HepG2 (cell line): ENCODE data around the gene DDX17. TPM values are rescaled to one million over a fixed set of nuclear protein-coding genes. Genes with fewer than 3 reads are reported as not detected.

ENCODE experiments used
- ATAC-seq: fragments of 200-7000 bp; cut with Tn5 transposase; 3 replicates; pipeline ENCODE4 v1.9.1; 2020; ENCODE audit warnings: mild to moderate bottlenecking, moderate library complexity
- BruUV-seq: library from RNA; stranded (reverse); fragments of 400-500 nt; replicated peaks from 2 replicates; lab custom pipeline; 2021; lab: Mats Ljungman, UMichigan
- CTCF ChIA-PET: fragments of 300-600 bp; formaldehyde crosslinking; extraction: SDS; loops from one replicate; lab custom pipeline; 2021; ENCODE audit warnings: low total read pairs, inconsistent platforms, low intra/inter-chr PET ratio; lab: Yijun Ruan, JAX
- POLR2A ChIA-PET: fragments of 350-600 bp; sonication (Branson Sonifier 250); formaldehyde crosslinking; loops from one replicate; lab custom pipeline; 2020; ENCODE audit warnings: antibody characterized with exemption, inconsistent platforms; lab: Yijun Ruan, JAX
- DNase-seq: peaks from one replicate; pipeline ENCODE4 v3.0.0-alpha.2; 2015; ENCODE audit warnings: low spot score
- FAIRE-seq: peaks from 3 replicates; lab custom pipeline; 2011; peaks lifted over from hg19 to GRCh38; lab: Jason Lieb, UNC
- H2AFZ ChIP-seq: one replicate; pipeline ENCODE4 v1.6.1; 2011; ENCODE audit warnings: low read length, inconsistent platforms
- H3K27ac ChIP-seq: fragments of 300-600 bp; 3 replicates; pipeline ENCODE4 v1.8.0; 2011; ENCODE audit warnings: mixed run types, mild to moderate bottlenecking, mixed read lengths, low read length, inconsistent platforms; ENCODE audit not compliant: insufficient read depth; ENCODE audit errors: extremely low read length
- H3K27me3 ChIP-seq, 2 experiments: fragments of 200-600 bp in 1 of 2; 2 replicates in 1 of 2; 3 replicates in 1 of 2; pipeline versions ENCODE4 v1.6.0 to v1.8.0; 2011; ENCODE audit warnings: low read length in 2 of 2, mild to moderate bottlenecking in 2 of 2, moderate library complexity in 2 of 2, inconsistent platforms in 1 of 2; ENCODE audit not compliant: insufficient read depth in 2 of 2, control insufficient read depth in 1 of 2
- H3K36me3 ChIP-seq, 2 experiments: fragments of 200-600 bp in 1 of 2; replicated peaks in 1 of 2; 2 replicates in 1 of 2; 3 replicates in 1 of 2; pipeline versions ENCODE4 v1.5.1 to v1.8.0; 2011; ENCODE audit warnings: low read length in 2 of 2, inconsistent platforms in 1 of 2; ENCODE audit not compliant: insufficient read depth in 2 of 2, control insufficient read depth in 1 of 2
- H3K4me1 ChIP-seq: 2 replicates; pipeline ENCODE4 v1.5.1; 2012; ENCODE audit warnings: low read length, inconsistent platforms; ENCODE audit not compliant: insufficient read depth
- H3K4me2 ChIP-seq: 2 replicates; pipeline ENCODE4 v1.6.0; 2011; ENCODE audit warnings: low read depth, low read length, inconsistent platforms
- H3K4me3 ChIP-seq, 3 experiments: fragments of 200-600 bp in 1 of 3; sonication (generic), shearing (Covaris generic) in 1 of 3; replicated peaks in 1 of 3; 2 replicates each; pipeline ENCODE4 v1.5.1; 2011 to 2016; ENCODE audit warnings: low read length in 3 of 3, inconsistent platforms in 2 of 3, low read depth in 2 of 3, mild to moderate bottlenecking in 2 of 3, control low read depth in 1 of 3, mixed read lengths in 1 of 3; ENCODE audit not compliant: insufficient read depth in 1 of 3
- H3K79me2 ChIP-seq: one replicate; pipeline ENCODE4 v1.6.1; 2011; ENCODE audit warnings: low read length, inconsistent platforms; ENCODE audit not compliant: insufficient read depth
- H3K9ac ChIP-seq: 2 replicates; pipeline ENCODE4 v1.6.0; 2011; ENCODE audit warnings: mild to moderate bottlenecking, low read depth, low read length, inconsistent platforms; ENCODE audit not compliant: insufficient read depth
- H3K9me3 ChIP-seq: 2 replicates; pipeline ENCODE4 v1.5.1; 2012; ENCODE audit warnings: mild to moderate bottlenecking, low read length
- H4K20me1 ChIP-seq: 2 replicates; pipeline ENCODE4 v1.6.0; 2011; ENCODE audit warnings: inconsistent platforms, mild to moderate bottlenecking, low read length, moderate library complexity; ENCODE audit not compliant: insufficient read depth
- CBX5 ChIP-seq: sonication (generic); formaldehyde crosslinking; IDR thresholded peaks from 2 replicates; pipeline ENCODE4 v1.4.0; 2020; ENCODE audit warnings: missing genetic modification reagents, borderline replicate concordance
- MYC ChIP-seq: sonication (generic); formaldehyde crosslinking; IDR thresholded peaks from 2 replicates; pipeline ENCODE4 v1.9.0; 2021; ENCODE audit warnings: missing genetic modification reagents, borderline replicate concordance
- MYPOP ChIP-seq: sonication (generic); formaldehyde crosslinking; IDR thresholded peaks from 2 replicates; pipeline ENCODE4 v1.8.1; 2023; ENCODE audit warnings: mild to moderate bottlenecking, moderate library complexity, missing genetic modification reagents
- NR2F6 ChIP-seq, 2 experiments: IDR thresholded peaks; 2 replicates each; pipeline ENCODE4 v1.6.1; 2016; ENCODE audit warnings: antibody characterized with exemption in 1 of 2, mild to moderate bottlenecking in 1 of 2
- PRDM10 ChIP-seq: sonication (generic); formaldehyde crosslinking; IDR thresholded peaks from 2 replicates; pipeline ENCODE4 v1.4.0; 2020; ENCODE audit warnings: low read depth, missing genetic modification reagents
- RBFOX2 ChIP-seq: fragments of 200-400 bp; formaldehyde crosslinking; IDR thresholded peaks from 2 replicates; pipeline ENCODE4 v1.6.1; 2017; ENCODE audit warnings: low read depth, mild to moderate bottlenecking, low read length
- YY1 ChIP-seq: IDR thresholded peaks from 2 replicates; pipeline ENCODE4 v1.6.1; 2011; ENCODE audit warnings: low read length, low read depth, moderate library complexity, mild to moderate bottlenecking; ENCODE audit not compliant: insufficient read depth, insufficient replicate concordance
- ZFAT ChIP-seq: sonication (generic); formaldehyde crosslinking; conservative IDR thresholded peaks from 2 replicates; pipeline ENCODE4 v1.8.1; 2023; ENCODE audit warnings: missing genetic modification reagents, inconsistent platforms
- ZNF616 ChIP-seq: sonication (generic); formaldehyde crosslinking; IDR thresholded peaks from 2 replicates; pipeline ENCODE4 v1.5.0; 2020; ENCODE audit warnings: low read depth, mild to moderate bottlenecking, missing genetic modification reagents
- ZNF652 ChIP-seq: IDR thresholded peaks from 2 replicates; pipeline ENCODE4 v1.6.1; 2016; ENCODE audit warnings: low read depth, borderline replicate concordance
- WGBS: methylation state at CpG from one replicate; pipeline ENCODE4 v1.1.6; 2017; ENCODE audit warnings: low lambda C conversion rate; 5-methylcytosine and 5-hydroxymethylcytosine counted together
- in situ Hi-C: cut with HindIII; loops from 2 replicates; pipeline ENCODE4 v1.10.0; 2017; ENCODE audit warnings: low pct_unique_long_range_greater_than_20kb; ENCODE audit not compliant: extremely low pct_ligation_motif_present
- intact Hi-C: fragments of 100-400 bp; cut with micrococcal nuclease; formaldehyde crosslinking; loops from one replicate; pipeline ENCODE4 v1.10.0; 2022; ENCODE audit not compliant: unreplicated experiment
- polyA plus RNA-seq, 8 experiments: library from polyadenylated mRNA; depleted of rRNA in 3 of 8; stranded (reverse) in 7 of 8; unstranded in 1 of 8; fragments of >200 nt; fragmentation: Illumina TruSeq in 4 of 8; extraction: Trizol in 4 of 8; gene quantifications; 2 replicates each; pipeline versions ENCODE4 v1.2.1 to v1.2.3, GENCODE V29; 2011 to 2016; ENCODE audit warnings: low read depth in 4 of 8, missing spikeins in 1 of 8, mixed read lengths in 1 of 8; ENCODE audit not compliant: insufficient read depth in 1 of 8
- total RNA-seq, 5 experiments: library from RNA; depleted of rRNA; stranded (reverse); fragments of >200 nt; fragmentation: Illumina TruSeq; extraction: Trizol; gene quantifications; 2 replicates each; pipeline ENCODE4 v1.2.3, GENCODE V29; 2016; ENCODE audit warnings: low read depth in 1 of 5

The DDX17 gene
- total and polyA plus RNA-seq, 2 of the 13 experiments (the other 11 are each of a cell fraction or from before 2014, with no cell fraction given), result 238 to 344 TPM

- no peak overlapping the region for H3K27ac ChIP-seq
- H3K4me3 ChIP-seq, result no peak overlapping the region
- H4K20me1 ChIP-seq, result no peaks in the 10 kb centered on the region
- H3K36me3 ChIP-seq, result no peaks in the 10 kb centered on the region
- no peak for FAIRE-seq
- intact Hi-C loops, result no loop called here
- ATAC-seq, result no peak; the same call in 2 of the 3 replicates
- 18% methylated on average over 9 of the region's 13 CpGs for WGBS
- H3K9me3 ChIP-seq, result no peaks in the 10 kb centered on the region
- H3K4me2 ChIP-seq, result no peak overlapping the region
- H2AFZ ChIP-seq, result no peak overlapping the region
- H3K79me2 ChIP-seq, result no peaks in the 10 kb centered on the region
- peaks cover 10 to 58% of the 10 kb centered on the region in 2 experiments for H3K27me3 ChIP-seq
- ChIA-PET POLR2A (no interaction called here), CTCF (no interaction called here)
- no peak for DNase-seq
- H3K9ac ChIP-seq, result no peak overlapping the region
- no TSS peak for BruUV-seq
- in situ Hi-C loops, result no loop called here
- no peaks in the 10 kb centered on the region for H3K4me1 ChIP-seq
- TF ChIP-seq YY1 (no peak), ZNF652 (CRISPR knock-in tag) (peak; percentile 59; the same call in 1 of the 2 replicates)
Measured at GRCh38 chr22:38442967-38443627, 63.0 kb downstream of the DDX17 start.

DNA sequence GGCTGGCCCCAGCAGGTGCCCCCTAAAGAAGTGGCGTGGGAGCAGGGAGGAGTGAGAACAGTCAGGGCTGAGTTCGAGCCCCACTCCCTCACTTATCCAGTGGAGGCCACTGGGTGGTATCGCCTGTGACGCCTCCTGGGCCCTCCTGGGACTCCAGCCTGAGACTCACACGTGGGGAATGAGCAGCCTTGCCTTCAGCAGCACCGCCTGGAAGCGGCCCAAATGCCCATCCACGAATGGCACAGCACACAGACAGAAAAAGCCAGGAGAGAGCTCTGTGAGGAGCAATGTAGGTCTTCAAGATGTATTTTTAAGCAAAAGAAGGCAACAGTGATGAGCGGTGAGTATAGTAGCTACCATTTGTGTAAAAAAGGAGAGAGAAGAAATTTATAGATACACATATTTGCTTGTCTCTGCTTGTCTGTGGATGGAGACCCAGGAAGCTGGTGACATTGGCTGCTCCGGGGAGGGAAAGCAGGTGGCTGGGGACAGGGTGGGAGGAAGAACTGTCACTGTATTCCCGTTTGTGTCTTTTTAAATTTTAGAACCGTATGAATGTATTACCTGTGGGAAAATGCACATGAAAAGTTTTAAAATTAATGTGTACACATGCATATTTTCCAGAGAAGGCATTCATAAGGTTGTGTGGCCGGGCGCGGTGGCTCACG is 64.4 kb downstream of the DDX17 start:
- Histone ChIP-seq H3K4me3 (no peak overlapping the region), H3K4me1 (no peaks in the 10 kb centered on the region), H3K9ac (no peak overlapping the region), H3K9me3 (no peaks in the 10 kb centered on the region), H3K4me2 (no peak overlapping the region), H2AFZ (no peak overlapping the region), H4K20me1 (no peaks in the 10 kb centered on the region), H3K27ac (no peak overlapping the region), H3K79me2 (no peaks in the 10 kb centered on the region), H3K36me3 (no peaks in the 10 kb centered on the region), H3K27me3 (peaks cover 9 to 58% of the 10 kb centered on the region in 2 experiments)
- CTCF ChIA-PET, result no interaction called here
- 53% methylated on average over 12 of the region's 16 CpGs for WGBS
- POLR2A ChIA-PET, result no interaction called here
- BruUV-seq, result no TSS peak
- no peak for ATAC-seq
- FAIRE-seq, result no peak
- intact Hi-C loops (no loop called here), in situ Hi-C loops (no loop called here)
- DNase-seq, result no peak
- TF ChIP-seq ZFAT, result no peak
- TF ChIP-seq PRDM10 (CRISPR knock-in tag), result no peak
- no peak for TF ChIP-seq NR2F6 (IDR thresholded peaks at IDR 0.05)
- TF ChIP-seq NR2F6 (CRISPR knock-in tag; IDR thresholded peaks at IDR 0.05), result no peak
- no peak for TF ChIP-seq ZNF616 (CRISPR knock-in tag)
- no peak for TF ChIP-seq RBFOX2
- TF ChIP-seq MYC (CRISPR knock-in tag), result no peak
- no peak for TF ChIP-seq MYPOP
- no peak for TF ChIP-seq CBX5 (CRISPR knock-in tag)
